K562 (cell line): ENCODE results near the gene MTHFD2. TPM values are rescaled to one million over a fixed set of nuclear protein-coding genes. Genes with fewer than 3 reads are reported as not detected.

ENCODE experiments used
- polyA plus RNA-seq, 8 experiments: library from polyadenylated mRNA; depleted of rRNA in 4 of 8; stranded (reverse) in 5 of 8; unstranded in 3 of 8; fragments of >200 nt; fragmentation: Nextera tagmentation in 2 of 8; fragmentation: Illumina TruSeq in 1 of 8; extraction: Ambion mirVana in 2 of 8; extraction: Trizol in 1 of 8; gene quantifications; 2 replicates each; pipeline versions ENCODE4 v1.2.1 to v1.2.3, GENCODE V29; 2011 to 2014; ENCODE audit warnings: inconsistent platforms in 1 of 8, missing spikeins in 1 of 8
- total RNA-seq, 7 experiments: library from RNA; depleted of rRNA in 6 of 7; stranded (reverse); fragments of >200 nt in 6 of 7; fragmentation: Illumina TruSeq in 2 of 7; extraction: Trizol in 2 of 7; gene quantifications; 2 replicates each; pipeline versions ENCODE4 v1.2.1 to v1.2.3, GENCODE V29; 2011 to 2021; ENCODE audit warnings: low replicate concordance in 1 of 7

The MTHFD2 gene
- total and polyA plus RNA-seq, 9 of the 15 experiments (the other 6 are each of a cell fraction or from before 2014, with no cell fraction given): 113 to 520 (median 234) TPM

Other genes starting within 250 kb of the MTHFD2 start
Only the 7 nearest of the 8 such genes appear.
- 4.9 and 7.1 TPM in 2 replicates for gene TET3, start 213.7 kb upstream of the MTHFD2 start, total RNA-seq (2014; rRNA removed)
- 5.4 and 5.6 TPM in 2 replicates for gene TET3, start 213.7 kb upstream of the MTHFD2 start, total RNA-seq (2014; rRNA removed; fragmentation: Illumina TruSeq; extraction: Trizol)
- gene TET3, start 213.7 kb upstream of the MTHFD2 start, total RNA-seq (2015; rRNA removed; fragmentation: Illumina TruSeq; extraction: Trizol): 6.3 and 6.4 TPM in 2 replicates
- gene TET3, start 213.7 kb upstream of the MTHFD2 start, total RNA-seq (2021): 15.5 and 16.3 TPM in 2 replicates
- gene TET3, start 213.7 kb upstream of the MTHFD2 start, polyA plus RNA-seq (2011; rRNA removed): 3.2 and 5.2 TPM in 2 replicates
- gene TET3, start 213.7 kb upstream of the MTHFD2 start, polyA plus RNA-seq (2014; fragmentation: Illumina TruSeq; extraction: Trizol): 8.7 and 9.0 TPM in 2 replicates
- gene TET3, start 213.7 kb upstream of the MTHFD2 start, polyA plus RNA-seq (2014; fragmentation: Nextera tagmentation; extraction: Ambion mirVana): under 1 TPM; 0.35 to 0.58 TPM
- 5.3 and 5.5 TPM in 2 replicates for gene TET3, start 213.7 kb upstream of the MTHFD2 start, polyA plus RNA-seq (2014; rRNA removed)
- 219 and 255 TPM in 2 replicates for gene BOLA3, start 50.7 kb upstream of the MTHFD2 start, total RNA-seq (2014; rRNA removed)
- 149 and 159 TPM in 2 replicates for gene BOLA3, start 50.7 kb upstream of the MTHFD2 start, total RNA-seq (2014; rRNA removed; fragmentation: Illumina TruSeq; extraction: Trizol)
- 205 and 206 TPM in 2 replicates for gene BOLA3, start 50.7 kb upstream of the MTHFD2 start, total RNA-seq (2015; rRNA removed; fragmentation: Illumina TruSeq; extraction: Trizol)
- 164 and 214 TPM in 2 replicates for gene BOLA3, start 50.7 kb upstream of the MTHFD2 start, total RNA-seq (2021)
- gene BOLA3, start 50.7 kb upstream of the MTHFD2 start, polyA plus RNA-seq (2011; rRNA removed): 105 and 175 TPM in 2 replicates
- 280 and 324 TPM in 2 replicates for gene BOLA3, start 50.7 kb upstream of the MTHFD2 start, polyA plus RNA-seq (2014; fragmentation: Illumina TruSeq; extraction: Trizol)
- gene BOLA3, start 50.7 kb upstream of the MTHFD2 start, polyA plus RNA-seq (2014; fragmentation: Nextera tagmentation; extraction: Ambion mirVana): 100 to 1,000 TPM; 328 to 385 TPM
- 352 and 619 TPM in 2 replicates for gene BOLA3, start 50.7 kb upstream of the MTHFD2 start, polyA plus RNA-seq (2014; rRNA removed)
- gene MOB1A, start 19.7 kb upstream of the MTHFD2 start, total RNA-seq (2014; rRNA removed): 53.5 and 60.5 TPM in 2 replicates
- gene MOB1A, start 19.7 kb upstream of the MTHFD2 start, total RNA-seq (2014; rRNA removed; fragmentation: Illumina TruSeq; extraction: Trizol): 93.3 and 96.5 TPM in 2 replicates
- 84.6 and 97.7 TPM in 2 replicates for gene MOB1A, start 19.7 kb upstream of the MTHFD2 start, total RNA-seq (2015; rRNA removed; fragmentation: Illumina TruSeq; extraction: Trizol)
- gene MOB1A, start 19.7 kb upstream of the MTHFD2 start, total RNA-seq (2021): 99.2 and 100 TPM in 2 replicates
- 50.4 and 93.1 TPM in 2 replicates for gene MOB1A, start 19.7 kb upstream of the MTHFD2 start, polyA plus RNA-seq (2011; rRNA removed)
- 52.6 and 60.2 TPM in 2 replicates for gene MOB1A, start 19.7 kb upstream of the MTHFD2 start, polyA plus RNA-seq (2014; fragmentation: Illumina TruSeq; extraction: Trizol)
- gene MOB1A, start 19.7 kb upstream of the MTHFD2 start, polyA plus RNA-seq (2014; fragmentation: Nextera tagmentation; extraction: Ambion mirVana): 10 to 100 TPM; 24.8 to 27.0 TPM
- gene MOB1A, start 19.7 kb upstream of the MTHFD2 start, polyA plus RNA-seq (2014; rRNA removed): 46.7 and 57.3 TPM in 2 replicates
- 0.05 TPM in 1 of 2 replicates, not detected in the other for gene SLC4A5, start 144.8 kb downstream of the MTHFD2 start, total RNA-seq (2014; rRNA removed)
- gene SLC4A5, start 144.8 kb downstream of the MTHFD2 start, total RNA-seq (2014; rRNA removed; fragmentation: Illumina TruSeq; extraction: Trizol): 0.03 TPM in 1 of 2 replicates, not detected in the other
- 0.34 and 0.69 TPM in 2 replicates for gene SLC4A5, start 144.8 kb downstream of the MTHFD2 start, total RNA-seq (2015; rRNA removed; fragmentation: Illumina TruSeq; extraction: Trizol)
- 0.42 TPM in 1 of 2 replicates, not detected in the other for gene SLC4A5, start 144.8 kb downstream of the MTHFD2 start, total RNA-seq (2021)
- gene SLC4A5, start 144.8 kb downstream of the MTHFD2 start, polyA plus RNA-seq (2011; rRNA removed): 0.03 and 0.05 TPM in 2 replicates
- gene SLC4A5, start 144.8 kb downstream of the MTHFD2 start, polyA plus RNA-seq (2014; fragmentation: Illumina TruSeq; extraction: Trizol): 0.03 and 0.16 TPM in 2 replicates
- under 1 TPM; 0.10 to 0.13 TPM for gene SLC4A5, start 144.8 kb downstream of the MTHFD2 start, polyA plus RNA-seq (2014; fragmentation: Nextera tagmentation; extraction: Ambion mirVana)
- 0.13 and 0.77 TPM in 2 replicates for gene SLC4A5, start 144.8 kb downstream of the MTHFD2 start, polyA plus RNA-seq (2014; rRNA removed)
- gene DCTN1, start 181.7 kb downstream of the MTHFD2 start, total RNA-seq (2014; rRNA removed): 49.7 and 54.8 TPM in 2 replicates
- gene DCTN1, start 181.7 kb downstream of the MTHFD2 start, total RNA-seq (2014; rRNA removed; fragmentation: Illumina TruSeq; extraction: Trizol): 23.4 and 27.5 TPM in 2 replicates
- 52.5 and 53.3 TPM in 2 replicates for gene DCTN1, start 181.7 kb downstream of the MTHFD2 start, total RNA-seq (2015; rRNA removed; fragmentation: Illumina TruSeq; extraction: Trizol)
- gene DCTN1, start 181.7 kb downstream of the MTHFD2 start, total RNA-seq (2021): 61.0 and 71.7 TPM in 2 replicates
- 30.0 and 39.8 TPM in 2 replicates for gene DCTN1, start 181.7 kb downstream of the MTHFD2 start, polyA plus RNA-seq (2011; rRNA removed)
- 51.8 and 58.0 TPM in 2 replicates for gene DCTN1, start 181.7 kb downstream of the MTHFD2 start, polyA plus RNA-seq (2014; fragmentation: Illumina TruSeq; extraction: Trizol)
- 10 to 100 TPM; 23.9 to 28.6 TPM for gene DCTN1, start 181.7 kb downstream of the MTHFD2 start, polyA plus RNA-seq (2014; fragmentation: Nextera tagmentation; extraction: Ambion mirVana)
- 37.2 and 45.0 TPM in 2 replicates for gene DCTN1, start 181.7 kb downstream of the MTHFD2 start, polyA plus RNA-seq (2014; rRNA removed)
- gene C2orf81, start 223.0 kb downstream of the MTHFD2 start, total RNA-seq (2014; rRNA removed): 0.04 TPM in 1 of 2 replicates, not detected in the other
- gene C2orf81, start 223.0 kb downstream of the MTHFD2 start, total RNA-seq (2014; rRNA removed; fragmentation: Illumina TruSeq; extraction: Trizol): not detected in 2 replicates
- not detected in 2 replicates for gene C2orf81, start 223.0 kb downstream of the MTHFD2 start, total RNA-seq (2015; rRNA removed; fragmentation: Illumina TruSeq; extraction: Trizol)
- 0.22 TPM in 1 of 2 replicates, not detected in the other for gene C2orf81, start 223.0 kb downstream of the MTHFD2 start, total RNA-seq (2021)
- 0.07 TPM in 1 of 2 replicates, not detected in the other for gene C2orf81, start 223.0 kb downstream of the MTHFD2 start, polyA plus RNA-seq (2011; rRNA removed)
- gene C2orf81, start 223.0 kb downstream of the MTHFD2 start, polyA plus RNA-seq (2014; fragmentation: Illumina TruSeq; extraction: Trizol): 0.06 TPM in 1 of 2 replicates, not detected in the other
- not detected for gene C2orf81, start 223.0 kb downstream of the MTHFD2 start, polyA plus RNA-seq (2014; fragmentation: Nextera tagmentation; extraction: Ambion mirVana)
- gene C2orf81, start 223.0 kb downstream of the MTHFD2 start, polyA plus RNA-seq (2014; rRNA removed): not detected in 2 replicates
- 6.2 and 8.7 TPM in 2 replicates for gene WDR54, start 223.1 kb downstream of the MTHFD2 start, total RNA-seq (2014; rRNA removed)
- gene WDR54, start 223.1 kb downstream of the MTHFD2 start, total RNA-seq (2014; rRNA removed; fragmentation: Illumina TruSeq; extraction: Trizol): 4.1 and 5.4 TPM in 2 replicates
- 4.9 and 5.2 TPM in 2 replicates for gene WDR54, start 223.1 kb downstream of the MTHFD2 start, total RNA-seq (2015; rRNA removed; fragmentation: Illumina TruSeq; extraction: Trizol)
- gene WDR54, start 223.1 kb downstream of the MTHFD2 start, total RNA-seq (2021): 8.3 and 9.4 TPM in 2 replicates
- 15.2 and 16.6 TPM in 2 replicates for gene WDR54, start 223.1 kb downstream of the MTHFD2 start, polyA plus RNA-seq (2011; rRNA removed)
- gene WDR54, start 223.1 kb downstream of the MTHFD2 start, polyA plus RNA-seq (2014; fragmentation: Illumina TruSeq; extraction: Trizol): 6.3 and 6.4 TPM in 2 replicates
- 1 to 10 TPM; 9.3 to 9.6 TPM for gene WDR54, start 223.1 kb downstream of the MTHFD2 start, polyA plus RNA-seq (2014; fragmentation: Nextera tagmentation; extraction: Ambion mirVana)
- 7.4 and 11.0 TPM in 2 replicates for gene WDR54, start 223.1 kb downstream of the MTHFD2 start, polyA plus RNA-seq (2014; rRNA removed)